ENCODE measurements around the gene CFAP210. TPM values are rescaled to one million over a fixed set of nuclear protein-coding genes. Genes with fewer than 3 reads are reported as not detected.

CFAP210 gene
- total RNA-seq, 1 experiment from 2014 or later, result 0.20 TPM

GRCh38 chr2:169684135-169684565, 10.1 kb downstream of the CFAP210 start:
- Mint-ChIP-seq H3K36me3 (peaks cover 9% of the 10 kb centered on the region), H3K4me3 (no peak overlapping the region), H3K27me3 (ENCODE audit: low read depth) (peaks cover 11% of the 10 kb centered on the region; the same call in 1 of the 2 replicates), H3K27ac (no peak overlapping the region), H3K4me1 (peaks cover 22% of the 10 kb centered on the region), H3K9me3 (peaks cover 27% of the 10 kb centered on the region)
- ChIA-PET POLR2A (no interaction called here), CTCF (interaction anchor here (1.8 kb wide), 1 partner anchor 205 kb away, joined by 3 read pairs; the partner anchor contains the start of gene BBS5)
- DNase-seq (ENCODE audit: low spot score) (no peak), ATAC-seq (no peak)
- TF ChIP-seq FOXJ3 (CRISPR knock-in tag; IDR thresholded peaks at IDR 0.05; ENCODE audit: borderline replicate concordance) (no peak), ZNF512 (CRISPR knock-in tag; IDR thresholded peaks at IDR 0.05; ENCODE audit: borderline replicate concordance) (no peak), USF1 (CRISPR knock-in tag; IDR thresholded peaks at IDR 0.05) (no peak), JUN (CRISPR knock-in tag; IDR thresholded peaks at IDR 0.05) (no peak), NFATC4 (CRISPR knock-in tag; IDR thresholded peaks at IDR 0.05) (no peak), ZNF317 (CRISPR knock-in tag; IDR thresholded peaks at IDR 0.05; ENCODE audit: borderline replicate concordance, low read depth) (no peak), NR2C2 (CRISPR knock-in tag; IDR thresholded peaks at IDR 0.05) (no peak), FOXP1 (CRISPR knock-in tag; IDR thresholded peaks at IDR 0.05; ENCODE audit: borderline replicate concordance) (no peak), NR1H2 (CRISPR knock-in tag; IDR thresholded peaks at IDR 0.05) (no peak), ZNF423 (CRISPR knock-in tag; IDR thresholded peaks at IDR 0.05) (no peak), SOX15 (CRISPR knock-in tag; IDR thresholded peaks at IDR 0.05) (no peak), EMX1 (CRISPR knock-in tag; IDR thresholded peaks at IDR 0.05) (no peak), ESRRA (CRISPR knock-in tag; IDR thresholded peaks at IDR 0.05; ENCODE audit: borderline replicate concordance) (no peak), ARID4B (CRISPR knock-in tag; IDR thresholded peaks at IDR 0.05; ENCODE audit: borderline replicate concordance) (no peak), ZNF121 (CRISPR knock-in tag; IDR thresholded peaks at IDR 0.05) (no peak), KAT7 (CRISPR knock-in tag; IDR thresholded peaks at IDR 0.05; ENCODE audit: borderline replicate concordance) (no peak), FOXK1 (CRISPR knock-in tag; IDR thresholded peaks at IDR 0.05) (no peak), ERG (CRISPR knock-in tag; IDR thresholded peaks at IDR 0.05) (no peak), AFF4 (CRISPR knock-in tag; IDR thresholded peaks at IDR 0.05; ENCODE audit: borderline replicate concordance) (no peak)
